Vagina (tissue), 2 donors: ENCODE measurements around the gene GTF2H4.

ENCODE experiments used
- CTCF ChIP-seq, 3 experiments: fragments of 450-650 bp in 2 of 3; fragments of 200-600 bp in 1 of 3; sonication (generic) in 1 of 3; IDR thresholded peaks; one replicate each; pipeline ENCODE4 v1.5.1; 2017 to 2019; ENCODE audit warnings: antibody characterized with exemption in 3 of 3, mild to moderate bottlenecking in 2 of 3, moderate library complexity in 2 of 3
- POLR2A ChIP-seq, 2 donors: fragments of 450-650 bp; IDR thresholded peaks; one replicate each; pipeline ENCODE4 v1.6.1; 2017; ENCODE audit warnings: antibody characterized with exemption in 2 of 2, mild to moderate bottlenecking in 2 of 2, moderate library complexity in 2 of 2
- POLR2AphosphoS5 ChIP-seq, 2 donors: sonication (generic); formaldehyde crosslinking; IDR thresholded peaks; one replicate each; pipeline ENCODE4 v1.9.0; 2017; ENCODE audit warnings: antibody characterized with exemption in 2 of 2, mild to moderate bottlenecking in 2 of 2, low read depth in 1 of 2; ENCODE audit not compliant: insufficient read depth in 1 of 2

GRCh38 chr6:30912746-30913520, 4.9 kb downstream of the GTF2H4 start:
- TF ChIP-seq POLR2A (IDR thresholded peaks at IDR 0.05) (no peak), POLR2AphosphoS5 (IDR thresholded peaks at IDR 0.05; ENCODE audit: insufficient read depth in 1 of 2, low read depth in 1 of 2) (no peak), CTCF (IDR thresholded peaks at IDR 0.05) (no peak)
